GM21423 (cell line): ENCODE results near the gene RIPOR3.
"Not testable (repeated sequence)": the region's sequence is repeated elsewhere in the genome, so short reads cannot be mapped to it uniquely, and the experiment has no call there.

Source experiments
- ATAC-seq: cut with Tn5 transposase; IDR thresholded peaks from one replicate; pipeline ENCODE4 v1.9.1; 2021; ENCODE audit warnings: mild to moderate bottlenecking, moderate library complexity; ENCODE audit not compliant: unreplicated experiment

Gene RIPOR3

DNA sequence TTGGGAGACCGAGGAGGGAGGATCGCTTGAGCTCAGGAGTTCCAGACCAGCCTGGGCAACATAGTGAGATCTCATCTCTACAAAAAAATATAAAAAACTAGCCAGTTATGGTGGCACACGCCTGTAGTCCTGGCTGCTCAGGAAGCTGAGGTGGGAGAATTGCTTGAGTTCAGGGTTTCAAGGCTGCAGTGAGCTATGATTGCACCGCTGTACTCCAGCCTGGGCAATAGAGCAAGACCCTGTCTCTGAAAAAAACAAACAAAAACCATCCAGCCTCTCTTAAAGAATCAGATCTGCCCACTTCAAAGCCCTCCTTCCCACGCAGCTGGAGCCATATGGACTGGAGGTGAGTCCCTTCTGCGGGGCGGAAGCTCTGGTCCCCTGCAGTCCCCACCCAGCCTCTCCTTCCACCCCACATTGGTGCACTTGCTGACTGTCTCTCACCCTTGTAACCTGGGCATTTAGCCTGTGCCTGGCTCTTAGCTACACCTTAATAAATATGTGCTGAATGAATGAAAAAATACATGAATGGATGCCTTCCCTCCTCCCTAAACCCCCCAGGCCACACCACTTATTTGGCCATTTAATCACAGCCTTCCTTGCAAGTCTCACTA, 32.9 kb upstream of the RIPOR3 start:
- ATAC-seq, result no peak

DNA sequence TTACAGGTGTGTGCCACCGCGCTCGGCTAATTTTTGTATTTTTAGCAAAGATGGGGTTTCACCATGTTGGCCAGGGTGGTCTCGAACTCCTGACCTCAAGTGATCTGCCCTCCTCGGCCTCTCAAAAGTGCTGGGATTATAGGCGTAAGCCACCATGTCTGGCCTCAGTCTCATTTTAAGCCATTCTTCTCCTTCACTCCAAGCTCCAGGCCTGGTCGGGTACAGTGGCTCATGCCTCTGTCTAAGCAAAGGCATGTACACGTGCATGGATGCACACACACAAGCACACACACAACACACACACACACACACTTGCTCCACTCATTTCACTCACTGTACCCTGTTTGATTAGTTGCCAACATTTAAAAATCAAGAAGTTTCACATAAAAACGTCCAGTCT, 32.3 kb upstream of the RIPOR3 start:
- no peak for ATAC-seq

DNA sequence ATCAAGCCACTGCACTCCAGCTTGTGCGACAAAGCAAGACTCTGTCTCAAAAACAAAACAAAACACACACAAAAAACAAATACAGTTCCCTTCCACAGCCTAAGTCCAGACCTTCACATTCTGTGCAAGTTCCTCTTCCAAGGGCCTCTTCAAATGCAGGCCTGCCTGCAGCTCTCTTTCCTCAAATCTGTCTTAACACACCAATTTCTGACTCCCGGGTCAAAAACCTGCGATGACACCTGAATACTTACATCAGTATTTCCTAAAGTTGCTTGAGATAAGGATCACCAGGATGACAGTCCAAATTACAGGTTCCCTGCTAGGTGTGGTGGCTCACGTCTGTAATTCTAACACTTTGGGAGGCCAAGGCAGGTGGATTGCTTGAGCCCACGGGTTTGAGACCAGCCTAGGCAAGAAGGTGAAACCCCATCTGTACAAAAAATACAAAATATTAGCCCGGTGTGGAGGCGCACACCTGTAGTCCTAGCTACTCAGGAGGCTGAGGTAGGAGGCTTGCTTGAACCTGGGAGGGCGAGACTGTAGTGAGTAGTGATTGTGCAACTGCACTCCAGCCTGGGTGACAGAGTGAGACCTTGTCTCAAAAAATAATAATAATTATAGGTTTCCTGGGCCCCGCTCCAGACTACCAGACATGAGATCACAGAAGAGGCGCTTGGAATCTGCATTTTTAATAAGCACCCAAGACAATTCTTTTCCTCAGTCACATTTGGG, 31.2 kb upstream of the RIPOR3 start:
- ATAC-seq, result no peak

DNA sequence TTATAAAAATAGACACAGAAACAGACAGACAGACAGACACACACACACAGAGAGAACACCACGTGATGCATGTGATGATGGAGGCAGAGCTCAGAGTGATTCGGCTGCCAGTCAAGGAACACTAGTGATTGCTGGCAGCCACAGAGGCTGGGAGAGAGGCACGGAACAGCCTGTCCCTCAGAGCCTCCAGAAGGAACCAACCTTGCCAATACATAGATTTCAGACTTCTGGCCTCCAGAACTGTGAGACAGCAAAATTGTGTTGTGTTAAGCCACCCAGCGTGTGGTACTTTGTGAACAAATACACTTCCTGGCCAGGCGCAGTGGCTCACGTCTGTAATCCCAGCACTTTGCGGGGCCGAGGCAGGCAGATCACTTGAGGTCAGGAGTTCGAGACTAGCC, 30.5 kb upstream of the RIPOR3 start:
- no peak for ATAC-seq

- no peak for ATAC-seq
Observed at GRCh38 chr20:50720582-50720981, 29.2 kb upstream of the RIPOR3 start.

GRCh38 chr20:50720026-50720425, 28.7 kb upstream of the RIPOR3 start:
- no peak for ATAC-seq

- ATAC-seq, result no peak
Observed at GRCh38 chr20:50719328-50719727, 28.0 kb upstream of the RIPOR3 start.

DNA sequence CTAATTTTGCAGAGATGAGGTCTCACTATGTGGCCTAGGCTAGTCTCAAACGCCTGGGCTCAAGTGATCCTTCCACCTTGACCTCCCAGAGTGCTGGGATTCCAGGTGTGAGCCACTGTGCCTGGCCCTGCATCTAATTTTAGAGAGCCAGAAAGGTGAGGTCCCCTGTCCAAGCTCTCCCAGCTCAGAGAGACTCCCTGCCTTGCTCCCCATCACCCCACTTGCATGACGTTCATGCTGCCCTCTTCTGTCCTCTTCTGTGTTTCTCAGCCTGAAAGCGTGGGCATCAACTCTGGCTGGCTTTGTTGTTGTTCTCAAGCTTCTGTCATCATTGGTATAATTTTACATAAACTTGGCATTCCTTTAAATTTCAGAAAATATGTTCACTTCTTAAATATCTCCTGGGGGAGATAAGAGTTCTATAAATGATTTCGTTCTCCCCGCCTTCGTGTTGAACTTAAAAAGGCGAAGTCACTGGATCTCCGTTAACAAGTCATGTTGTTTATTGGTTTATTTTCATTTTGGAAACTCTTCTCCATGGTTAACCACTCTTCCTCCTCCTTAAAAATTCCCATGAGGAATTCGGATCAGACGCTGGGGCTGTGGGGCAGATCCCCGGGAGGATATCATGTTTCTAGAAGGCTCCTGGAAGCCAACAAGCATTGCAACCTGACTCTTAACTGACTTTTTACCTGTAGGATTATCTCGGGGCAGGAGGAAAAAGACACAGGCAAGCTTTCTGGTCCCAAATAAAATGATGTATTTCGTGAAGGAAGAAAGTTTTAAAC, 26.8 kb upstream of the RIPOR3 start:
- ATAC-seq, result no peak

- ATAC-seq, result no peak
Observed at GRCh38 chr20:50717312-50717711, 26.0 kb upstream of the RIPOR3 start.

DNA sequence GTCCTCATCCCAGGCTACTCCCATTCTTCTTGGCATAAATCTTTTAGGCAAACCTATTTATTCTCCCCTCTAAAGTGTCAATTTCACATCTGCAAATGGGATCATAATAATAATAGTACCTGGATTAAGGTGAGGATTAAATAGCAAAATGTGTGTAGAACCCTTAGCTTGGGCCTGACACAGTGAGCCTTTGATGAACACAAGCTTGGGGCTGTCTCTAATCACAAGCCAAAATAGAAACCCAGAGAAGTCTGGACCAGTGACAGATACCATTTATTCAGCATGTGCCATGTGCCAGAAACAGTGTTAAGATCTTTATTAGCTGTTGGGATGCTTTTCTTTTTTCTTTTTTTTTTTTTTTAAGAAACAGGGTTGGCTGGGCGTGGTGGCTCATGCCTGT, 25.2 kb upstream of the RIPOR3 start:
- ATAC-seq, result no peak

DNA sequence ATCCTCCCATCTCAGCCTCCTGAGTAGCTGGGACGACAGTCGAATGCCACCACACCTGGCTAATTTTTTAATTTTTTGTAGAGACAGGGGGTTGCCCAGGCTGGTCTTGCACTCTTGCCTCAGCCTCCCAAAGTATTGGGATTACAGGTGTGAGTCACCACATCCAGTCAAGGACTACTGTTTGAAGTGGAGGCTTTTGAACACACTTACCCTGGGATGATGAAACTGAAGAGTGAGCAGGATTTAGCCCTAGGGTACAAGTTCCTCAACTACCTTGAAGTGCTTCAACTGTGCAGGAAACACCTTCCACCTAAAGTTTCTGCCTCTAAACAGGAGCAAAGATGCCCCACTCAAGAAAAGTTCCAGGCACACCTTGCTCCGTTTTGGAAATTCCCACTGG, 24.4 kb upstream of the RIPOR3 start:
- no peak for ATAC-seq

DNA sequence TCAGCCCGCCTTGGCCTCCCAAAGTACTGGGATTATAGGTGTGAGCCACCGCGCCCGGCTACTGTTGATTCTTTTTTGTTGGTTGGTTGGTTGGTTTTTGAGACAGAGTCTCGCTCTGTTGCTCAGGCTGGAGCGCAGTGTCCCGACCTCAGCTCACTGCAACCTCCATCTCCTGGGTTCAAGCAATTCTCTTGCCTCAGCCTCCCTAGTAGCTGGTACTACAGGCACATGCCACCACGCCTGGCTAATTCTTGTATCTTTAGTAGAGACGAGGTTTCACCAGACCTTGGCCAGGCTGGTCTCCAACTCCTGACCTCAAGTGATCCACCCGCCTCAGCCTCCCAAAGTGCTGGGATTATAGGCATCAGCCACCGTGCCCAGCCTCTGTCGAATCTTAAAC, 23.1 kb upstream of the RIPOR3 start:
- ATAC-seq, result not testable (repeated sequence)

DNA sequence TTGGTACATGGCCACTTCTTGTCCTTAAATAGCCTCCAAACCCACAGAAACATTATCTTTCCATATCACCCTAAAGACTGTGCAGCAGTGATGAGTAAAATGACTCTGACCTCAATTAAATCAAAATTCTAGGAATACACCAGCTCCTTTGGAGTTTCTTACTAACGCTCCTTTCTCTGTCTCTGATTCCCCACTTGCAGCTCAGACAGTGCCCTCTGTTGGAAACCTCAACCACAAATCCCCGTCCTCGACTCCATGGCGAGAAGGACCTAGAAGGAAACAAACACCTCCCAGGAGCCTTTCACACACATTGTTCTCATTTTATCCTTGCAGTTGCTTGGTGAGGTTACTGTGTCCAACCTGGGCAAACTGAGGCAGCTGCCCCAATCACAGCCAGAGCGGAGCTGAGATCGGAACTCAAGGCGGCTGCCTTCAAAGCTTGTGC, 22.3 kb upstream of the RIPOR3 start:
- ATAC-seq, result no peak

GRCh38 chr20:50712771-50713656, 21.7 kb upstream of the RIPOR3 start:
- no peak for ATAC-seq

- no peak for ATAC-seq
Observed at GRCh38 chr20:50711113-50711825, 19.9 kb upstream of the RIPOR3 start.

GRCh38 chr20:50710492-50711063, 19.2 kb upstream of the RIPOR3 start:
- ATAC-seq, result no peak

- no peak for ATAC-seq
Observed at GRCh38 chr20:50709636-50709973, 18.3 kb upstream of the RIPOR3 start.

DNA sequence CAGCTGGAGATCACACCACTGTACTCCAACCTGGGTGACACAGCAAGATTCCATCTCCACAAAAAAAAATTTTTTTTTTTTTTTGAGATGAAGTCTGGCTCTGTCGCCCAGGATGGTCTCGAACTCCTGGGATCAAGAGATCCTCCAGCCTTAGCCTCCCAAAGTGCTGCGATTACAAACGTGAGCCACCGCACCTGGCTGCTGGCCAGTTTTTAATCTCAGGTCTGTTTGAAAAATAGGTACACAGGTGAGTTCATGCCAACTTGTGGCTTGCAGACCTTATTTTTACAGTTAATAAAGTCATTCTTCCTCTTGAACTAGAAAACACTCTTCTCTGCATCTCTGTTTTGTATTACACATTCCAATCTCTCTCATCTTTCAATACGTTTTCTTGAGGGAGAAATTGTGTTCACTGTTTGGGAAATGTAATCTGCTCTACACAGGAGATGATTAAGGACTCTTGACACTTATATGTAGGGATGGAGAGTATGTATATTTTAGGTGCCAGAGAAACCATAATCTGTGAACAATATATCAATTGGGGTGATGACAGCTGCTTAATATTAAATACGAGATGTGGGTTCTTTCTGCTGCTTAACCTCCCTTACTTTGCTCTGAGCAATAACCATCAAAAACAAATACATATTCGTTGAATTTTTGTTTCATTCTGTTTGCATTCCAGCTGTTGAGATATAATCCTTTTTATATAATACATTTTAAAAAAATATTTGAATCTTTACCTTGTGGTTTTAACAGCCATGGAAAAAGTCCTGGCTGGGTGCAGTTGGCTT, 17.7 kb upstream of the RIPOR3 start:
- ATAC-seq, result no peak

- ATAC-seq, result no peak
Observed at GRCh38 chr20:50704971-50705370, 13.6 kb upstream of the RIPOR3 start.
